Stimulated activated effector memory CD8-positive, alpha-beta T cell treated with anti-CD3 and anti-CD28 coated beads, Interleukin-12 subunit alpha, Interleukin-12 subunit beta, amount 100 ng/mL, for 72 hours (primary cell): ENCODE measurements around the gene NTN5.
"Not testable (repeated sequence)": the region's sequence is repeated elsewhere in the genome, so short reads cannot be mapped to it uniquely, and the experiment has no call there.

Experiments
- ATAC-seq: fragments of 150-1000 bp; cut with Tn5 transposase; 2 replicates; pipeline ENCODE4 v1.10.0; 2021
- DNase-seq, 2 donors: peaks; one replicate each; pipeline ENCODE4 v3.0.0; 2021 to 2022; ENCODE audit warnings: low spot score in 2 of 2
- H3K27ac Mint-ChIP-seq: one replicate; pipeline ENCODE4 v1.8.0; 2022; ENCODE audit warnings: mild to moderate bottlenecking, mixed read lengths
- H3K36me3 Mint-ChIP-seq: one replicate; pipeline ENCODE4 v1.8.0; 2022; ENCODE audit warnings: mild to moderate bottlenecking, mixed read lengths
- H3K4me1 Mint-ChIP-seq: one replicate; pipeline ENCODE4 v1.8.0; 2022; ENCODE audit warnings: mixed read lengths
- H3K4me3 Mint-ChIP-seq: one replicate; pipeline ENCODE4 v1.8.0; 2022; ENCODE audit warnings: mild to moderate bottlenecking, mixed read lengths
- H3K9me3 Mint-ChIP-seq: one replicate; pipeline ENCODE4 v1.8.0; 2022; ENCODE audit warnings: mixed read lengths

NTN5 gene

GRCh38 chr19:48711106-48711662 is 38.4 kb upstream of the NTN5 start:
- Mint-ChIP-seq H3K4me3 (no peak overlapping the region), H3K4me1 (peaks cover 23% of the 10 kb centered on the region), H3K9me3 (no peaks in the 10 kb centered on the region), H3K36me3 (no peaks in the 10 kb centered on the region), H3K27ac (no peak overlapping the region)
- DNase-seq (no peak), ATAC-seq (no peak)

- no peak for ATAC-seq
- Mint-ChIP-seq H3K4me1 (peaks cover 9% of the 10 kb centered on the region), H3K9me3 (no peaks in the 10 kb centered on the region), H3K4me3 (no peak overlapping the region), H3K36me3 (no peaks in the 10 kb centered on the region), H3K27ac (peak overlapping the region; percentile 33)
- DNase-seq = no peak
Measured at GRCh38 chr19:48708471-48708870, 35.7 kb upstream of the NTN5 start.

GRCh38 chr19:48705431-48705830 is 32.6 kb upstream of the NTN5 start:
- H3K4me3 Mint-ChIP-seq = no peak overlapping the region
- H3K4me1 Mint-ChIP-seq = no peaks in the 10 kb centered on the region
- no peaks in the 10 kb centered on the region for H3K9me3 Mint-ChIP-seq
- H3K27ac Mint-ChIP-seq = no peak overlapping the region
- ATAC-seq = no peak
- no peak for DNase-seq
- H3K36me3 Mint-ChIP-seq = no peaks in the 10 kb centered on the region

GRCh38 chr19:48703316-48703715 is 30.5 kb upstream of the NTN5 start:
- DNase-seq (no peak), ATAC-seq (no peak)
- no peaks in the 10 kb centered on the region for H3K9me3 Mint-ChIP-seq
- H3K27ac Mint-ChIP-seq = no peak overlapping the region
- H3K4me3 Mint-ChIP-seq = no peak overlapping the region
- no peaks in the 10 kb centered on the region for H3K4me1 Mint-ChIP-seq
- no peaks in the 10 kb centered on the region for H3K36me3 Mint-ChIP-seq

GRCh38 chr19:48702701-48703100 is 29.9 kb upstream of the NTN5 start:
- no peaks in the 10 kb centered on the region for H3K4me1 Mint-ChIP-seq
- no peaks in the 10 kb centered on the region for H3K36me3 Mint-ChIP-seq
- H3K27ac Mint-ChIP-seq = no peak overlapping the region
- H3K4me3 Mint-ChIP-seq = no peak overlapping the region
- ATAC-seq (no peak), DNase-seq (no peak)
- no peaks in the 10 kb centered on the region for H3K9me3 Mint-ChIP-seq

GRCh38 chr19:48698046-48698445 is 25.2 kb upstream of the NTN5 start:
- ATAC-seq = no peak

GRCh38 chr19:48696353-48697010 is 23.7 kb upstream of the NTN5 start:
- Mint-ChIP-seq H3K9me3 (no peaks in the 10 kb centered on the region), H3K4me3 (peak overlapping the region; percentile 48), H3K27ac (peak overlapping the region; percentile 45), H3K4me1 (peaks cover 10% of the 10 kb centered on the region), H3K36me3 (no peaks in the 10 kb centered on the region)
- ATAC-seq (peak; percentile 57), DNase-seq (no peak)

More at GRCh38 chr19:48698046-48698445, 25.2 kb upstream of the NTN5 start:
- Mint-ChIP-seq H3K36me3 (no peaks in the 10 kb centered on the region), H3K4me3 (no peak overlapping the region), H3K27ac (no peak overlapping the region), H3K4me1 (peaks cover 10% of the 10 kb centered on the region), H3K9me3 (no peaks in the 10 kb centered on the region)
- DNase-seq = no peak

GRCh38 chr19:48695743-48696352 is 23.0 kb upstream of the NTN5 start, which contains the start of gene FUT2:
FUT2 (plus strand) TSS chr19:48695971; CDS start chr19:48702957, 6,986 bp downstream.
- Mint-ChIP-seq H3K4me3 (peak within 1 kb of the TSS; percentile 48), H3K27ac (peak within 1 kb of the TSS; percentile 45), H3K36me3 (no peaks in the 10 kb centered on the region), H3K4me1 (peaks cover 10% of the 10 kb centered on the region), H3K9me3 (no peaks in the 10 kb centered on the region)
- no peak for DNase-seq
- ATAC-seq = no peak

GRCh38 chr19:48693629-48694028 is 20.8 kb upstream of the NTN5 start:
- not testable (repeated sequence) for H3K4me1 Mint-ChIP-seq, H3K27ac Mint-ChIP-seq, DNase-seq, ATAC-seq, H3K36me3 Mint-ChIP-seq, H3K4me3 Mint-ChIP-seq, H3K9me3 Mint-ChIP-seq

GRCh38 chr19:48689449-48689848 is 16.6 kb upstream of the NTN5 start:
- no peaks in the 10 kb centered on the region for H3K9me3 Mint-ChIP-seq
- H3K4me1 Mint-ChIP-seq = no peaks in the 10 kb centered on the region
- DNase-seq = no peak
- H3K27ac Mint-ChIP-seq = no peak overlapping the region
- no peak for ATAC-seq
- H3K4me3 Mint-ChIP-seq = no peak overlapping the region
- no peaks in the 10 kb centered on the region for H3K36me3 Mint-ChIP-seq

GRCh38 chr19:48687776-48688175 is 15.0 kb upstream of the NTN5 start:
- Mint-ChIP-seq H3K27ac (no peak overlapping the region), H3K4me1 (no peaks in the 10 kb centered on the region), H3K9me3 (no peaks in the 10 kb centered on the region), H3K4me3 (no peak overlapping the region), H3K36me3 (no peaks in the 10 kb centered on the region)
- no peak for ATAC-seq
- DNase-seq = no peak

- not testable (repeated sequence) for H3K4me1 Mint-ChIP-seq, ATAC-seq, H3K9me3 Mint-ChIP-seq, H3K27ac Mint-ChIP-seq, H3K4me3 Mint-ChIP-seq, DNase-seq, H3K36me3 Mint-ChIP-seq
Measured at GRCh38 chr19:48686637-48687036, 13.8 kb upstream of the NTN5 start.

- Mint-ChIP-seq H3K4me1 (no peaks in the 10 kb centered on the region), H3K4me3 (no peak overlapping the region), H3K27ac (no peak overlapping the region), H3K9me3 (no peaks in the 10 kb centered on the region), H3K36me3 (no peaks in the 10 kb centered on the region)
- no peak for ATAC-seq
- DNase-seq = no peak
Measured at GRCh38 chr19:48686088-48686487, 13.3 kb upstream of the NTN5 start.

GRCh38 chr19:48685583-48685982 is 12.8 kb upstream of the NTN5 start:
- DNase-seq (no peak), ATAC-seq (no peak)
- Mint-ChIP-seq H3K4me3 (no peak overlapping the region), H3K36me3 (no peaks in the 10 kb centered on the region), H3K27ac (no peak overlapping the region), H3K9me3 (no peaks in the 10 kb centered on the region), H3K4me1 (no peaks in the 10 kb centered on the region)

- DNase-seq (no peak), ATAC-seq (no peak)
- Mint-ChIP-seq H3K4me3 (no peak overlapping the region), H3K4me1 (no peaks in the 10 kb centered on the region), H3K27ac (no peak overlapping the region), H3K9me3 (no peaks in the 10 kb centered on the region), H3K36me3 (no peaks in the 10 kb centered on the region)
Measured at GRCh38 chr19:48683349-48683748, 10.5 kb upstream of the NTN5 start.

GRCh38 chr19:48681127-48681470 is 8.3 kb upstream of the NTN5 start:
- no peak overlapping the region for H3K4me3 Mint-ChIP-seq
- no peaks in the 10 kb centered on the region for H3K36me3 Mint-ChIP-seq
- ATAC-seq (peak; percentile 77), DNase-seq (no peak)
- H3K9me3 Mint-ChIP-seq = no peaks in the 10 kb centered on the region
- no peaks in the 10 kb centered on the region for H3K4me1 Mint-ChIP-seq
- no peak overlapping the region for H3K27ac Mint-ChIP-seq
